Panc1 (cell line): ENCODE results near the gene NOPCHAP1. TPM values are rescaled to one million over a fixed set of nuclear protein-coding genes. Genes with fewer than 3 reads are reported as not detected.

Experiments
- ATAC-seq: fragments of 200-7000 bp; cut with Tn5 transposase; 2 replicates; pipeline ENCODE4 v1.9.1; 2020; ENCODE audit warnings: mild to moderate bottlenecking, moderate library complexity
- BruUV-seq: library from RNA; stranded (reverse); fragments of 400-500 nt; replicated peaks from 2 replicates; lab custom pipeline; 2021; lab: Mats Ljungman, UMichigan
- CTCF ChIA-PET: fragments of 300-600 bp; sonication (Branson Sonifier 250); formaldehyde crosslinking; loops from one replicate; lab custom pipeline; 2022; ENCODE audit warnings: antibody characterized with exemption; lab: Charles Lee
- POLR2A ChIA-PET: fragments of 300-600 bp; sonication (Branson Sonifier 250); formaldehyde crosslinking; loops from one replicate; lab custom pipeline; 2022; ENCODE audit warnings: antibody characterized with exemption; lab: Charles Lee
- DNase-seq: peaks from one replicate; pipeline ENCODE4 v3.0.0-alpha.2; 2010; ENCODE audit warnings: low read depth, low spot score
- H3K27ac ChIP-seq: 2 replicates; pipeline ENCODE4 v1.5.1; 2011; ENCODE audit warnings: mild to moderate bottlenecking, low read length, inconsistent platforms
- H3K27me3 ChIP-seq: fragments of 200-500 bp; sonication (Bioruptor generic); 2 replicates; pipeline ENCODE4 v1.6.0; 2014; ENCODE audit warnings: low read length, inconsistent platforms; ENCODE audit not compliant: control insufficient read depth, insufficient read depth
- H3K36me3 ChIP-seq: fragments of 200-500 bp; sonication (Bioruptor generic); 2 replicates; pipeline ENCODE4 v1.5.1; 2014; ENCODE audit warnings: inconsistent platforms, mild to moderate bottlenecking, low read length, moderate library complexity; ENCODE audit not compliant: control insufficient read depth, insufficient read depth
- H3K4me1 ChIP-seq: 2 replicates; pipeline ENCODE4 v1.5.1; 2011; ENCODE audit warnings: inconsistent platforms, mild to moderate bottlenecking, low read length, moderate library complexity; ENCODE audit not compliant: control insufficient read depth, insufficient read depth
- H3K4me3 ChIP-seq, 2 experiments: 2 replicates each; pipeline ENCODE4 v1.5.1; 2011 to 2012; ENCODE audit warnings: low read depth in 2 of 2, low read length in 2 of 2, mild to moderate bottlenecking in 2 of 2, inconsistent platforms in 1 of 2, moderate library complexity in 1 of 2
- H3K9me3 ChIP-seq: fragments of 200-500 bp; sonication (Bioruptor generic); 2 replicates; pipeline ENCODE4 v1.5.1; 2014; ENCODE audit warnings: low read depth, mild to moderate bottlenecking, inconsistent platforms, low read length, moderate library complexity; ENCODE audit not compliant: control insufficient read depth, insufficient read depth
- CTCF ChIP-seq: fragments of 450-650 bp; IDR thresholded peaks from 2 replicates; pipeline ENCODE4 v1.5.1; 2017; ENCODE audit warnings: mild to moderate bottlenecking
- POLR2AphosphoS5 ChIP-seq: IDR thresholded peaks from 2 replicates; pipeline ENCODE4 v1.6.1; 2012; ENCODE audit warnings: mild to moderate bottlenecking, low read depth, low read length, moderate library complexity
- SIN3A ChIP-seq: IDR thresholded peaks from 2 replicates; pipeline ENCODE4 v1.6.1; 2012; ENCODE audit warnings: low read depth, mild to moderate bottlenecking, low read length, moderate library complexity, borderline replicate concordance; ENCODE audit not compliant: insufficient read depth
- TCF7L2 ChIP-seq: IDR thresholded peaks from 2 replicates; pipeline ENCODE4 v1.6.1; 2011; ENCODE audit warnings: mild to moderate bottlenecking, low read depth, low read length, inconsistent platforms
- in situ Hi-C: cut with HindIII; loops from 2 replicates; pipeline ENCODE4 v1.10.0; 2016; ENCODE audit warnings: low sequenced_read_pairs, low pct_unique_long_range_greater_than_20kb
- intact Hi-C: fragments of 100-400 bp; cut with micrococcal nuclease; formaldehyde crosslinking; loops from one replicate; pipeline ENCODE4 v1.10.0; 2022; ENCODE audit not compliant: unreplicated experiment
- total RNA-seq: library from RNA; stranded (reverse); gene quantifications from one replicate; pipeline ENCODE4 v1.2.1, GENCODE V29; 2021; ENCODE audit not compliant: unreplicated experiment
- TF ChIP-seq, protein P1 (sequence below), 2 experiments: IDR thresholded peaks; 2 replicates each; pipeline ENCODE4 v1.6.1; 2011 to 2012; ENCODE audit warnings: low read depth in 2 of 2, control low read depth in 1 of 2, low read length in 1 of 2, mild to moderate bottlenecking in 1 of 2, moderate library complexity in 1 of 2; ENCODE audit not compliant: insufficient read depth in 1 of 2

The NOPCHAP1 gene
- total RNA-seq, 1 experiment from 2014 or later: 24.0 TPM

DNA sequence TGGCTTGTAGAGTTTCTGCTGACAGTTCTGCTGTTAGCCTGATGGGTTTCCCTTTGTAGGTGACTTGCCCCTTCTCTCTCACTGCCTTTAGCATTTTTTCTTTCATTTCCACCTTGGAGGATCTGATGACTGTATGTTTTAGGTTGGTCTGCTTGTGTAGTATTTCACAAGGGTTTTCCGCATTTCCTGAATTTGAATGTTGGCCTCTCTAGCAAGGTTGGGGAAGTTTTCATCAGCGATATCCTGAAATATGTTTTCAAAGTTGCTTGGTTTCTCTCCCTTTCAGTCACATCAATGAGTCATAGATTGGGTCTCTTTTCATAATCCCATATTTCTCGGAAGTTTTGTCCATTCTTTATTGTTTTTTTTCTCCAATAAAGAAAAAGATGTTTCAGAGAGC, 11.4 kb downstream of the NOPCHAP1 start:
- no peak for ATAC-seq
- no peaks in the 10 kb centered on the region for H3K4me1 ChIP-seq
- in situ Hi-C loops (no loop called here), intact Hi-C loops (no loop called here)
- H3K9me3 ChIP-seq: no peaks in the 10 kb centered on the region
- no TSS peak for BruUV-seq
- H3K27ac ChIP-seq: no peak overlapping the region
- H3K4me3 ChIP-seq: no peak overlapping the region
- no peak for DNase-seq
- ChIA-PET POLR2A (no interaction called here), CTCF (no interaction called here)
- TF ChIP-seq TCF7L2 (no peak), SIN3A (no peak), CTCF (no peak), POLR2AphosphoS5 (no peak)
- H3K27me3 ChIP-seq: no peaks in the 10 kb centered on the region
- H3K36me3 ChIP-seq: peaks cover 19% of the 10 kb centered on the region

DNA sequence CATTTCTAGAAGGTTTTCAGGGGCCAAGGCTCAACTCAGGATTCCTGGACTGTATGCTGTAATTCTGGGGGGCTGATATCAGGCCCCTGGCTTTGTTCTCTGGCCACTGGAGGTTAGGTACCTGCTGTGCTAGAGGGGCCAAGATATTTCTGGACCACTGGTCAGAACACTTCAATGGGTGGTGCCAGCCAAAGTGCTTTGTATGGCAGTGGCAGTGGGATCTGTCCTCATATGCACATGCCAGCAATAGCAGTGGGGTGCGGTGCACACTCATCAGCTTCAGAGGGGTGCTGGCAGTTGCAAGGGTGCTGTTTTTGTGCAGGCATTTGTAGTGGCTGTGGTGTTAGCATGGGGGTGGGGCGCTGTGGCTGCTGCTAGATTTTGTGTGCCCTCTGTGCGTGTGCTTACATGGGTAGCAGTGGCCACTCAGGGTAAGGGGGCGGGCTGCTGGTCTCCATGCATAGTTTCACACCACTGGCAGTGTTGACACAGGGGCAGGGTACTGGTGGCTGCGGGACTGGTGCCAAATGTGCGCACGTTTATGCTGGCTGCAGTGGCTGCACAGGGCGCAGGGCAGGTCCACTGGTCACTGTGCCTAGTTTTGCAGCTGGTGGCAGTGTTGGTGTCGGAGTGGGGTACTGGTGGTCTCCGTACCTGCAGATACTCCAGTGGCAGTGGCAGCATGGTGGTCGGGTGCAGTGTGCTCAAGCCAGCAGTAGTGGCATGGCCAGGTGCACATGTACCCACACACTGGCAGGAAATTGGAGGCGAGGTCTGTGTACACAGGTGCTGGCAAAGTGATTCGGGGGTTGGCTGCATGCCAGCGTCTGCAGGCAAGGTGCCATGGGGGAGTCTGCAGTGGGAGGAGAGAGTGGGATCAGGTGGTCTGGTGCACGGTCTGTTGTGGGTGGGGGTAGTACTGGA, 12.6 kb downstream of the NOPCHAP1 start:
- Histone ChIP-seq H3K36me3 (peaks cover 23% of the 10 kb centered on the region), H3K27ac (no peak overlapping the region), H3K4me1 (no peaks in the 10 kb centered on the region), H3K9me3 (no peaks in the 10 kb centered on the region), H3K27me3 (no peaks in the 10 kb centered on the region), H3K4me3 (no peak overlapping the region)
- DNase-seq (no peak), ATAC-seq (no peak)
- CTCF ChIA-PET: no interaction called here
- intact Hi-C loops (no loop called here), in situ Hi-C loops (no loop called here)
- TF ChIP-seq POLR2AphosphoS5 (no peak), CTCF (no peak), SIN3A (no peak), TCF7L2 (no peak)
- TF ChIP-seq, protein P1, sequence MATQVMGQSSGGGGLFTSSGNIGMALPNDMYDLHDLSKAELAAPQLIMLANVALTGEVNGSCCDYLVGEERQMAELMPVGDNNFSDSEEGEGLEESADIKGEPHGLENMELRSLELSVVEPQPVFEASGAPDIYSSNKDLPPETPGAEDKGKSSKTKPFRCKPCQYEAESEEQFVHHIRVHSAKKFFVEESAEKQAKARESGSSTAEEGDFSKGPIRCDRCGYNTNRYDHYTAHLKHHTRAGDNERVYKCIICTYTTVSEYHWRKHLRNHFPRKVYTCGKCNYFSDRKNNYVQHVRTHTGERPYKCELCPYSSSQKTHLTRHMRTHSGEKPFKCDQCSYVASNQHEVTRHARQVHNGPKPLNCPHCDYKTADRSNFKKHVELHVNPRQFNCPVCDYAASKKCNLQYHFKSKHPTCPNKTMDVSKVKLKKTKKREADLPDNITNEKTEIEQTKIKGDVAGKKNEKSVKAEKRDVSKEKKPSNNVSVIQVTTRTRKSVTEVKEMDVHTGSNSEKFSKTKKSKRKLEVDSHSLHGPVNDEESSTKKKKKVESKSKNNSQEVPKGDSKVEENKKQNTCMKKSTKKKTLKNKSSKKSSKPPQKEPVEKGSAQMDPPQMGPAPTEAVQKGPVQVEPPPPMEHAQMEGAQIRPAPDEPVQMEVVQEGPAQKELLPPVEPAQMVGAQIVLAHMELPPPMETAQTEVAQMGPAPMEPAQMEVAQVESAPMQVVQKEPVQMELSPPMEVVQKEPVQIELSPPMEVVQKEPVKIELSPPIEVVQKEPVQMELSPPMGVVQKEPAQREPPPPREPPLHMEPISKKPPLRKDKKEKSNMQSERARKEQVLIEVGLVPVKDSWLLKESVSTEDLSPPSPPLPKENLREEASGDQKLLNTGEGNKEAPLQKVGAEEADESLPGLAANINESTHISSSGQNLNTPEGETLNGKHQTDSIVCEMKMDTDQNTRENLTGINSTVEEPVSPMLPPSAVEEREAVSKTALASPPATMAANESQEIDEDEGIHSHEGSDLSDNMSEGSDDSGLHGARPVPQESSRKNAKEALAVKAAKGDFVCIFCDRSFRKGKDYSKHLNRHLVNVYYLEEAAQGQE (IDR thresholded peaks at IDR 0.05; ENCODE audit: insufficient read depth in 1 of 2, low read depth in 2 of 2, low read length in 1 of 2): no peak
- POLR2A ChIA-PET: no interaction called here
- no TSS peak for BruUV-seq
